ENCODE results near the gene CACNA1A.

Gene CACNA1A

GRCh38 chr19:13329766-13330165 lies 176.5 kb downstream of the CACNA1A start:
- H3K27ac ChIP-seq = no peak overlapping the region
- TF ChIP-seq ZFX (IDR thresholded peaks at IDR 0.05) (no peak), CTCF (conservative IDR thresholded peaks at IDR 0.05) (no peak)

GRCh38 chr19:13328241-13328640 lies 178.0 kb downstream of the CACNA1A start:
- no peak overlapping the region for H3K27ac ChIP-seq
- no peak for TF ChIP-seq ZFX (IDR thresholded peaks at IDR 0.05)
- no peak for TF ChIP-seq CTCF (conservative IDR thresholded peaks at IDR 0.05)

DNA sequence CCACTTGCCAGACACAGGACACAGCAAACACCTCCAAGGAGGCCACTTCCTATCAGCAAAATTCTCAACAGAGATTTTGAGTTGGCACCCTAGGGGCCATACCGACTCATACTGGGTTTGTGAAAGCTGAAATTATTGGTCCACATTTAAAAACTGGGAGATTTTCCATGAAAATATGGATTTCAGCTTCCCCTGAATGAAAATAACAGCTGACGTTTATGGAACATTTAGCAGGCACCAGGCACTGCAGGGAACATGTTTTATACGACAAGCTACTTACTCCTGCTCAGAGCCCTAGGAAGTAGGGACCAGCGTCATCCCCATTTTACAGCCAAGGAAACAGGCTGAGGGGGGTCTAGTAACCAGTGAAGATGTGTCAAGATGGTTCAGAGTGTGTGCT lies 186.8 kb downstream of the CACNA1A start:
- no peak overlapping the region for H3K27ac ChIP-seq
- TF ChIP-seq ZFX (IDR thresholded peaks at IDR 0.05) (no peak), CTCF (conservative IDR thresholded peaks at IDR 0.05) (no peak)

- H3K27ac ChIP-seq = no peak overlapping the region
- TF ChIP-seq ZFX (IDR thresholded peaks at IDR 0.05) = no peak
- no peak for TF ChIP-seq CTCF (conservative IDR thresholded peaks at IDR 0.05)
These were observed 188.1 kb downstream of the CACNA1A start for GRCh38 chr19:13318190-13318589.

GRCh38 chr19:13315495-13315894 lies 190.8 kb downstream of the CACNA1A start:
- TF ChIP-seq CTCF (conservative IDR thresholded peaks at IDR 0.05) = no peak
- TF ChIP-seq ZFX (IDR thresholded peaks at IDR 0.05) = no peak

GRCh38 chr19:13314761-13315160 lies 191.5 kb downstream of the CACNA1A start:
- TF ChIP-seq ZFX (IDR thresholded peaks at IDR 0.05) (no peak), CTCF (conservative IDR thresholded peaks at IDR 0.05) (no peak)
- H3K27ac ChIP-seq = no peak overlapping the region

More at GRCh38 chr19:13315495-13315894, 190.8 kb downstream of the CACNA1A start:
- no peak overlapping the region for H3K27ac ChIP-seq

DNA sequence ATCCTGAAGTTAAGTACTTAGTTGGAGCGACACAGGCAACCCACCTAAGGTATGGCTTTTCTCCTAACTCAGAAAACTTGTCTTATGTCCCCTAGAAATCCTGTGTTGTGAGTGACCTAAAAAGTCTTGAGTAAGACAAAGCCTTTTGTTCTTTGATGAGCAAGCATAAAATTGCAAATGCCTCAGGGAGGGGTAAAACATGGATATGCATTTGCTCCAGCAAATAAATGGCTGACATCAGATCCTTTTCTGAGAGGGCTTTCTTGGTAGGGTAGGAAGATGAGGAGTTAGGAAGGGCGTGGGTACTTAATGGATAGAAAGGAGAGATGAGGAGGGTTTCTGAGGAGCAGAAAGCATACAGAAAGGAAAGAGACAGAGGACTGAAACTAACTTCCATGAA lies 192.4 kb downstream of the CACNA1A start:
- no peak overlapping the region for H3K27ac ChIP-seq
- TF ChIP-seq ZFX (IDR thresholded peaks at IDR 0.05) (no peak), CTCF (conservative IDR thresholded peaks at IDR 0.05) (no peak)

Data from C4-2B (cell line).